Measurements from ENCODE around the gene ACBD4. TPM values are rescaled to one million over a fixed set of nuclear protein-coding genes. Genes with fewer than 3 reads are reported as not detected.
A peak's percentile ranks its signal among the peaks of the same experiment; 100 is the strongest.

The ACBD4 gene
- total RNA-seq, 1 experiment from 2014 or later: 9.7 TPM

- Histone ChIP-seq H2BK12ac (ENCODE audit: insufficient read length, low read depth, low read length) (no peak overlapping the region), H3K79me2 (ENCODE audit: insufficient read depth, low read length) (no peaks in the 10 kb centered on the region), H3T11ph (ENCODE audit: low read length) (no peak overlapping the region), H2BK20ac (ENCODE audit: low read depth, low read length, poor library complexity, severe bottlenecking) (no peak overlapping the region), H2BK15ac (ENCODE audit: low read depth, low read length) (no peak overlapping the region), H3K4me2 (ENCODE audit: insufficient read depth, insufficient read length, low read length) (no peak overlapping the region), H4K20me1 (ENCODE audit: control insufficient read depth, insufficient read depth, insufficient read length) (no peaks in the 10 kb centered on the region), H2AK5ac (ENCODE audit: insufficient read length, low read length) (no peak overlapping the region), H3K27me3 (ENCODE audit: insufficient read depth, low read length) (no peaks in the 10 kb centered on the region), H3K4ac (ENCODE audit: low read depth, low read length) (no peak overlapping the region), H2BK120ac (ENCODE audit: low read depth, low read length, poor library complexity, severe bottlenecking) (no peak overlapping the region), H3K9me3 (ENCODE audit: control insufficient read depth, low read depth, low read length) (no peaks in the 10 kb centered on the region), H3K9ac (ENCODE audit: extremely low read depth, insufficient read length, low read length) (no peak overlapping the region), H3K56ac (ENCODE audit: insufficient read length, low read depth, low read length) (no peak overlapping the region), H2BK5ac (ENCODE audit: insufficient read length, low read length) (no peak overlapping the region), H3K4me1 (ENCODE audit: insufficient read depth, low read length) (peaks cover 2% of the 10 kb centered on the region; the same call in 1 of the 2 replicates), H3K79me1 (ENCODE audit: insufficient read depth, low read depth, low read length, poor library complexity, severe bottlenecking) (no peaks in the 10 kb centered on the region), H4K5ac (ENCODE audit: insufficient read length, low read depth, low read length) (no peak overlapping the region), H4K8ac (replicated peaks; ENCODE audit: insufficient read length, low read depth, low read length) (no peak overlapping the region), H3K18ac (ENCODE audit: insufficient read length, low read depth, low read length) (no peak overlapping the region), H3K23me2 (ENCODE audit: insufficient read length, low read depth, low read length, poor library complexity, severe bottlenecking) (no peaks in the 10 kb centered on the region), H3K27ac (ENCODE audit: insufficient read length, low read depth, low read length) (no peak overlapping the region), H3K14ac (ENCODE audit: insufficient read depth, low read length) (no peak overlapping the region), H2AFZ (ENCODE audit: low read length) (no peak overlapping the region), H4K91ac (ENCODE audit: insufficient read length, low read depth, low read length) (no peak overlapping the region), H3K23ac (ENCODE audit: insufficient read length, low read depth, low read length) (no peak overlapping the region)
- no peak for DNase-seq
- Mint-ChIP-seq H3K27ac (peak overlapping the region in 2 of 3 experiments; percentile 83 to 84; a peak in 2 of 7 replicates), H3K27me3 (ENCODE audit: low read depth) (no peaks in the 10 kb centered on the region), H3K36me3 (ENCODE audit: insufficient read depth in 1 of 3, low read depth in 3 of 3) (peaks cover 60 to 90% (median 80%) of the 10 kb centered on the region in 3 experiments), H3K4me3 (no peak overlapping the region), H3K4me1 (peaks cover 11 to 12% of the 10 kb centered on the region in 2 experiments), H3K9me3 (no peaks in the 10 kb centered on the region)
- no CpG with 5 or more reads among the region's 6 CpGs for whole genome bisulfite sequencing (ENCODE audit: extremely low coverage, insufficient read length, low lambda C conversion rate)
- TF ChIP-seq CTCF (conservative IDR thresholded peaks at IDR 0.05): no peak
Measured at GRCh38 chr17:45092911-45093430, 42.5 kb upstream of the ACBD4 start.

Data from H9 (cell line).